HG03457 (cell line): ENCODE data around the gene AP1M1.

Experiments
- ATAC-seq: cut with Tn5 transposase; IDR thresholded peaks from one replicate; pipeline ENCODE4 v1.9.1; 2021; ENCODE audit warnings: moderate number of reproducible peaks; ENCODE audit not compliant: unreplicated experiment

The AP1M1 gene

DNA sequence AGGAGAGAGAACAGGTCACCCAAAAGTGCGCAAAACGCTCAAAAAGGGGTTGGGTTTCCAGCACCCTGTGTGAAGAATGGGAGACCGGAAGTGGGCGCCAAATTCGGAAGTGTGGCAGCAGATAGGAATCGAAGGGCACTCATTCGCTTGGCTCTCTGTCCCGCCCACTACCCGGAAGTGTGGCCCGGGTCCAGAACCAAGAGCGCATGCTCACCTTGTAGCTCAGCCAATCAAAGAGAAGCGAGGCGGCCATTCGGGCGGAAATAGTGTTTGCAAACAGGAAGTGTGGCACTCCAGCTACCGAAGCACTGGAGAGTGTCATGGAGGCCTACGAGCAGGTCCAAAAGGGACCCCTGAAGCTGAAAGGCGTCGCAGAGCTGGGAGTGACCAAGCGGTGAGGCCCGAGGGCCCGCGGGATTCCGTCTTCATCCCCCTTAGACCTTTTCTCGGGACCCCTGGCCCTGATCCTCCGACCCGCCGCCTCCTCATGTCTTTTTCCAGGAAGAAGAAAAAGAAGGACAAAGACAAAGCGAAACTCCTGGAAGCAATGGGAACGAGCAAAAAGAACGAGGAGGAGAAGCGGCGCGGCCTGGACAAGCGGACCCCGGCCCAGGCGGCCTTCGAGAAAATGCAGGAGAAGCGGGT is 12.5 kb upstream of the AP1M1 start, which contains the start of gene FAM32A:
FAM32A (plus strand) TSS at position 288 of the 645 bp plus-strand sequence; CDS start at position 321, 33 bp downstream.
- peak; percentile 79 for ATAC-seq

GRCh38 chr19:16185768-16186123 is 12.0 kb upstream of the AP1M1 start:
- ATAC-seq, result no peak

- no peak for ATAC-seq
These were observed 9.2 kb upstream of the AP1M1 start for GRCh38 chr19:16188521-16188920.

GRCh38 chr19:16190198-16190597 is 7.5 kb upstream of the AP1M1 start:
- ATAC-seq, result no peak

- ATAC-seq, result no peak
These were observed 7.0 kb upstream of the AP1M1 start for GRCh38 chr19:16190736-16191135.

GRCh38 chr19:16191216-16191908 is 6.3 kb upstream of the AP1M1 start:
- no peak for ATAC-seq

GRCh38 chr19:16193466-16193865 is 4.2 kb upstream of the AP1M1 start:
- ATAC-seq, result no peak

- no peak for ATAC-seq
These were observed 506 bp upstream of the AP1M1 start for GRCh38 chr19:16197188-16197621.

DNA sequence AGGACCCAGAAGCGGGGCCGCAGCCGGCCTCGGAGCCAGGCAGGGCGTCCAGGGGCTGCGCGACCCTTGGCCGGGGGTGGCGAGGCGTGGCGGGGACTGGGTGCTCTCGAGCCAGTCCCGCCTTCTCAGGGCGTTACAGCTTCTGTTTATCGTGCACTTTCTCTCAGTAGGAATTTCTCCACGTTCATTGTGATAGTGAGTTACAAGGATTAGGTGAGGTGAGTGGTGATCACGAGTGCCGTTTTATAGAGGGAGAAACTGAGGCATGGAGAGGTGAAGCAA is 600 bp downstream of the AP1M1 start:
- no peak for ATAC-seq

DNA sequence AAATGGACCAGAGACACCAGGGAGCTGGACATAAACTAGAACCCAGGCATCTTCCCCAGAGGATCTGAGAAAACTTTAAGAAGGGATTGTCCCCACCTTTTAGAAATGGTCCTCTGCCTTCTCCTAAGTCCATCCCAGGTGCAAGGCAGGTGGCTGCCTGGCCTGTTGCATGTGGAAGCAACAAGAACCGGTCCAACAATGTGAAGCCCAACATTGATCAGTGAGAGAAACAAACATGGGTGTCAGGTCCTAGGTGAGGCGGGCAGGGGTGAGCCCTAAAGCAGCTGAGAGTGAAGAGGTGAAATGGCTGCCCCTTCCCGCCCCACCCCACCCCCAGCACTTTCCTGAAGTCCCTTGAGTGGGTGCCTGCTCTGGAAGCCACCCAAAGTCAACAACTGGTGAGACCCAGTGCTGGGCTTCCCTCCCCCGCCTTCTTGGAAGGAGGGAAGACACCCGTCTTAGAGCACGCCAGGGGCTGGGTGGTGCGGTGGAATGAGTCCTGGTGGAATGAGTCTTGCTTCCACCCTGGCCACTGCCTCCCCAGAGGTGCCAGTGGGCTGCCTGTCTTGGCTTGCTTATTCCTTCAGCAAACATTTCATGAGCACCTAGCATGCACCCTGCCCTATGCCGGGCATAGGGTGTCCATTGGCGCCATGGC is 1.7 kb downstream of the AP1M1 start:
- no peak for ATAC-seq

DNA sequence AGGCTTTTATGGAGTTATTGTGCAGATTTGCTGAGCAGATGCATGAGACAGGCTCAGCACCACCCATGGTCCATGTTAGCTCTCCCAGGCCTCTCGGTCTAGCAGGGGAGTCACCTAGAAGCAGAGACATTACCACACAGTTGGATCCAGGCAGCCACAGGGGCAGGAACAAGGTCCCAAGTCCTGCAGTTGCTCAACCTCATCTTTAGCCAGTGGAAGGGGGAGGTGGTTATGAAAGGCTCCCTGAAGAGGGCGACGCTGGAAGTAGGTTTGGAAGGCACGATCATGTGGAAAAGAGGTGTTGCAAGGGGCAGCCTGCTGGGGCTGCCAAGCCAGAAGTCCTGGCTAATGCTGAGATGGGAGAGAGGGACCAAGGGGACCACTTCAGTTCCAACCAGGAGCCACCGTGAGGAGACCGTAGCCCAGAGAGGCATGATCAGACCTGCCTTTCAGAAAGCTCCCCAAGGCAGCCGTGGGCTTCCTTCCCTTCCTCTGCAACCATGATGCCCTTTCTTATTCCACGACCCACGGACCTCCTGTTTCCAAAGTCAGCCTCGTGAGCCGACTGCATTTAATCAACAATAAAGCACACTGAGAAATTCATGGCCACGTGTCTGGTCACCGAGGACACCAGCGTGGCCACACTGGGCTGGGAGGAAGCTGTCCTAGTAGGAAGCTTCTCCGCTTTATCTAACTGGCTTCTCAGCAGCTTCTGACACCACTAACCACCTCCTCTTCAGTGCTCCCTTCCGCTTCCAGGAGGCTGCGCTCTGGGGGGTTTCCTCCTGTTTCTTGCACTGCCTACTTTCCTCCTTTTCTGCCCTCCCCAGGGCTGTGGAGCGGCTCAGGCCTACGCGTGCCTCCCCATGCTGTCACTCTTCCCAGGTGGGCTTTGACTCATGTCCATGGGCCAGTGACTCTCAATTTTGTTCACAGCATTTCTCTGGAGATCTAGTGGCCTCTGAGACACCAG is 2.6 kb downstream of the AP1M1 start:
- no peak for ATAC-seq

DNA sequence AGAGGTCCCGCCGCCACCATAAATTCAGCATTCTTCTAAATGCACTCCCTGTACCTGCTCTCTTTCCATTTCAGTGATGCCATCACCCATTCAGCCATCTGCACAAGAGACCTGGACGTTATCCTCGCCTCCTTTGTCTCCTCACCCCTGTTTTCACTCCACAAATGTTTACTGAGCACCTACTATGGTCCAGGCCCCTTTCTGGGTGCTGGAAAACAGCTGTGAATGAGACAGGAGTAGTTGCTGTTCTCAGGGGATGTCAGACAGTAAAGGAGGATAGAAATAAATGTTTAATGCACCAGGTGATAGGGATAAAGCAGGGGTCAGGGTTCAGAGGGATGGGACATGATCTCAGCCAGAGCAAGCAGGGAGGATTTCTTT is 3.3 kb downstream of the AP1M1 start:
- no peak for ATAC-seq

- no peak for ATAC-seq
These were observed 4.9 kb downstream of the AP1M1 start for GRCh38 chr19:16202320-16203255.

GRCh38 chr19:16203256-16204004 is 5.7 kb downstream of the AP1M1 start:
- no peak for ATAC-seq

- ATAC-seq, result no peak
These were observed 6.2 kb downstream of the AP1M1 start for GRCh38 chr19:16204005-16204294.

DNA sequence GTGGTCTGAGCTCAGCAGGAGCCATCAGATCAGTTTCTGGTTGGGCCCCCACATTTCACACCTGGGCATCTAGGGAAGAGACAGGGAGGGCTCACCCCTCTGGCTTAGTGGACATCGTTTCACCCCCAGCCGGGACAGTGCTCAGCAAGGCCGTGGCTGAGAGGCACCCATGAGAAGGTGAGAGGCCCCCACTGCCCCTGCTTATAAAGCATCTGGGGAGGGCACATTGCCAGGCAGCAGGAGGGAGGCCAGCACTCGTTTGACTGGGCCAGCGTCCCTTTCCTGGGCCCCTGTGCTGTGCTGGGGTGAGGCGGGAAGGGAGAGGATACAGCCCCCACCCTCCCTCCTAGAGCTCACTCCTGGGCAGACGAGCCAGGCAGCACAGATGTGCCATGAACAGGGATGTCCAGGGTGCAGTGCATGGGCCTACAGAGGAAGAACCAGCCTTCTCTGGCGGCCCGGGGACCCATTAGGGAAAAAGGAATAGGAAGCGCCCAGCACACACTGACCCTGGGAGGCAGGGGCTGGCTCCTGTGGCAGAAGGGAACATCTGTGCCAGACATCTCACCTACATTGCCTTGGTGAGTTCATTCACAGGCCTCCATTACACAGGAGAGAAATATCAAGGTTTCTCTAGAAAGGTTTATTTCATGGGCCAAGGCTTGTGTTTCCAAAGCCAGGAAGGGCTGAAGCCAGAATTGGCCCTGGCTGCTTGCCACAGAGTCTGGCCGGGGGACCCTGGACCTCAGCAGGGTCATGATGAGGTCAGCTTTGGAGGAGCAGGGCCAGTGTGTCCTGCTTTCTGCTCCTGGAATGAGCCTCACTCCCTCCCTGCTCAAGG is 7.7 kb downstream of the AP1M1 start:
- no peak for ATAC-seq

- no peak for ATAC-seq
These were observed 8.4 kb downstream of the AP1M1 start for GRCh38 chr19:16206046-16206605.

DNA sequence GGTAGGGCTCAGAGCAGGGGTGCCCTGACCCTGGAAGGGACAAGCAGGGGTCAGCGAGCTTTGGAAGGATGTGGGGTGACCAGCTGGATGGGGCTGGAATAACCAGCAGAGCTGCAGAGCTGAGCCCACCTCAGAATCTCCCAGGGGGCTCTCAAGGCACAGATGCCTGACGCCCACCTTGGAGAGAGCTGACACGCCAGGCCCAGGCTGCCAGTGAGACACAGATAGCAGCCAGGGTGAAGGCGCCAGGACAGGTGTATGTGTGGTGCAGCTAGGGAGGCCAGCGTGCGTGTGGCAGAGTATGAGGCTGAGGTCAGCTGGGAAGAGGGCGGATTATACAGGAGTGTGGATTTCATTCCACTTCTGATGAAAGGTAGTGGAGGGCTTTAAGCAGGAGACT is 8.9 kb downstream of the AP1M1 start:
- no peak for ATAC-seq
